GM21717 (cell line): Measurements from ENCODE around the gene FALEC.

Source experiments
- ATAC-seq: cut with Tn5 transposase; IDR thresholded peaks from one replicate; pipeline ENCODE4 v1.9.1; 2021; ENCODE audit warnings: mild to moderate bottlenecking, moderate library complexity; ENCODE audit not compliant: unreplicated experiment

FALEC gene

DNA sequence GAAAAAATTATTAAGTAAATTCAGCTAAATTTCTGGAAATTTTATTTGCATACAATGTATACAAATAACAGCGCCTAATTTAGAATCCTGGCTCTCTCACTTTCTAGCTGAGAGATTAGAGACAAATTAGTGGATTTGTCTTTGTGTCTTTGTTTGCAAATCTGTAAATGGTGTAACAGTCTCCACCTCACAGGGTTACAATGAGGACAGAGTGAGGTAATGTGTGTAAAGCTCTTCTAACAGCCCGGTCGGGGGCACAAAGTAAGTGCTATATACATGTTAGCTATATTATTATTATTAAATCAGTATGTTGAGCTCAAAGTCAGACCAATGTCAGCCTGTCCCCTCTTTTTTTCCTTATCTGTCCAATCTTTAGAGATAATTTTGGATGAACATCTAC lies 28.7 kb downstream of the FALEC start:
- no peak for ATAC-seq

DNA sequence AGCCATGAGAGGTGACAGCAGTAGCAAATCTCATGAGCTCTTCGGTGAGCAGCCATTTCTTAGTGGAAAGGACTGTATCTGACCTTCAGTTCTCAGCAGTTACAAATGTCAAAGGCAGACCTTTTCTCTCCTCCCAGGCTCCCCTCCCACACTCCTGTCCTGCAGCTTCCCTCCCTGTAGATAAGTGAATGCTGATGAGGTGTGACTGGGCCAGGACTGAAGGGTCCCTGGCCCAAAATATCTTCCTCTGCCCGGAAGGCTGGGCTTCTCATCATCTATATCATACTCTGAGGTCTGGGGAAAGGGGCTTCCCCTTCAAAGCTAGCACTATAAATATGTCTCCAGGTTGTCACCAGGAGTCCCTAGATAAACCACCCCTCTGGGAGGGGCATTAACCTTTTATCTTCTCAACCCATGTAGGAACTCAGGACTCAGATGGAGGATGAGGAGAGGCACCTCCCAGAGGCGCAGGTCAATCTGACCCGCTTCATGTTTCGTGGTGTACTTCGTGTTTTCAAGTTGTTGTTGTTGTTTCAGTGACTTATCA lies 30.0 kb downstream of the FALEC start:
- no peak for ATAC-seq

DNA sequence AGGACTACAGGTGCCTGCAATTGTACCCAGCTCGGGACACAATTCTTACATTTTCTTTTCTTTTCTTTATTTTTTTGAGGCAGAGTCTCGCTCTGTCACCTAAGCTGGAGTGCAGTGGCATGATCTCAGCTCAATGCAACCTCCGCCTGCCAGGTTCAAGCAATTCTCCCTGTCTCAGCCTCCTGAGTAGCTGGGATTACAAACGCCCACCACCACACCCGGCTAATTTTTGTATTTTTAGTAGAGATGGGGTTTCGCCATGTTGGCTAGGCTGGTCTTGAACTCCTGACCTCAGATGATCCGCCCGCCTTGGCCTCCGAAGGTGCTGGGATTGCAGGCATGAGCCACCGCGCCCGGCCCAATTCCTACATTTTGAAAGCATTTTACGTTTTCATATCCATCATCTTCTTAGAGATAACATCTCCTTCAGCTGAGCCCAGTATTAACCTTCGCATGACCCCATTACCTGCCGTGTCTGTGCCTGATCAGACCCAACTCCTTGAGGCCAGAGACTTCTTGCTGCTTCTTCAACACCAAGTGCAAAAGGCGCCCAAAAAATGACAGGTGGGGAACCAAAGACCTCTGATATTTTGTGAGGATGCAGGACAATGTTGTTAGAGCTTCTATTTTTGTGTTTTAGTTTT lies 30.9 kb downstream of the FALEC start:
- ATAC-seq = no peak

DNA sequence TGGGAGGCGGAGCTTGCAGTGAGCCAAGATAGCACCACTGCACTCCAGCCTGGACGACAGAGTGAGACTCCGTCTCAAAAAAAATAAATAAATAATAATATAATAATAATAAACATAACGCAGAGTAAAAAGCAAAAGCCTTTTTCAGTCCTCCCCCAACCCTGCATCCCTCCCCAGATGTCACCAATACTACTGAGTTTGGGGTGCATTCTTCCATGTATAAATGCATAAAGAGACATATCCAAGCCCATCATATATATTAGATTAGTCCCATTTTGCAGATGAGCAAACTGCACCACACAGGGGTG lies 32.7 kb downstream of the FALEC start:
- no peak for ATAC-seq

DNA sequence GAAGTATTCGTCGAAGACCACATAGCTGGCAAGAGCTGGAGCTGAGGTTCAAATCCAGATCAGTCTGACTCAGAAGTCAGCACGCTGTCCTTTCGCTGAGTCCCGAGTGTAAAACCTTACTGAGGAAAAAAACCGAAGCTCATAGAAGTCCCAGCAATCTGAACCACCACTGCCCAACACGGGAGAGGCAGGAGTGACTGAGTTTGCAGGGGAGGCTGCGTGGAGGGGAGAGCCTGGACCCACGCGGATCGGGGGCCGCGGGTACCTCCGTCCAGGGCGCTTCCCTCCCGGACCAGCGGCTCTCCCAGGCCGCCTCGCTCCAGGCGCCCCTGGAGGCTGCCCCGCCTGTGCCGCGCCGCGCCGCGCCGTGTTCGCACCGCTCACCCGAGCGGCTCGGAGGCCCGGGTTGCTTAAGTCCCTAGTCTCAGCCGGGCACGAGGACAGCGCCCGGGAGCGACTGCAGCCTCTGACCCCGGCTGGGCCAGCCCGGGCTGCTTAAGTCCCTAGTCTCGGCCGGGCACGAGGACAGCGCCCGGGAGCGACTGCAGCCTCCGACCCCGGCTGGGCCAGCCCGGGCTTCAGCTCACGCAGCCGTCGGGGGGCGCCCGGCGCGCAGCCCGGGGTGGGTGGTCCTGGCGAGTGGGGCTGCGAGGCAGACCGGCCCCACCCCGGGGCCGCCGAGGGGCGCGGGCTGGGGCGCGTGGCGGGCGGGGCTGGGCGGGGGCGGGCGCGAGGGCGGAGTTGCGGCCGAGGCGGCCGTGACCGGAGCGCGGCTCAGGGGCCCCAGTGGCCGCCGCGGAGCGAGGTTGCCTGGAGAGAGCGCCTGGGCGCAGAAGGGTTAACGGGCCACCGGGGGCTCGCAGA lies 33.3 kb downstream of the FALEC start, which contains the start of gene ADAMTSL4:
TSS of gene ADAMTSL4 (plus strand) at position 777 of the 864 bp plus-strand sequence. CDS start 2,881 bp downstream, outside the sequence.
- ATAC-seq = no peak

DNA sequence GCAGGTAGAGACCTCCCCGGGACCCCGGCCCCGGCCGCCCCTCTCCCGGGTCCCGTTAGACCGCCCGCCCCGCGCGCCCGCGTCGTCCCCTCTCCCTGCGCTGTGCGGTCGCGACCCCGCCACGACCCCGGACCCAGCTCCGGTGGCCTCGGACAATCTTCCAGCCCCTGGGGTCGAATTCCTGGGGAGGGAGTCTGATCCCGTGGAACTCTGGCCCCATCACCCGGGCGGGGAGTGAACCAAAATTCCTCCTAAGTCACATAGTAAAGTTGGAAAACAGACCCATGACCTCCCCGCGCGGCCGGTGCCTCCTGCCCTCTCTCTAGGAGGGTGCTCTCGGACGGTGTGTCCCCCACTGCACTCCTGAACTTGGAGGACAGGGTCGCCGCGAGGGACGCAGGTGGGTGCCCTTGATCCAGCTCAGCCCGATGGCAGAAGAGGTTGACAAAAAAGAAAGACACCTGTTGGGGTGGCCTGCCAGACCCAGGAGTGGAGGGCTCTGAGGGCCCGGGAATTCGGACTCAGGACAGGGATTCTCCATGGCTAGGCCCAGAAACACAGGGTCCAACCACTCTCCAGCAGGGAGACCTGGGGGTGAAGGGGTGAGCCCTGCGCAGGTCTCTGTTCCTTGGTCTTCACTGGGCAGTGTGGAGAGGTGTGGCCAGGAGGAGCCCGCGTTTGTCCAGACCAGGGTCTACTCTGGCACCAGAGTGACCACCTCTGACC lies 34.1 kb downstream of the FALEC start:
- ATAC-seq = no peak

DNA sequence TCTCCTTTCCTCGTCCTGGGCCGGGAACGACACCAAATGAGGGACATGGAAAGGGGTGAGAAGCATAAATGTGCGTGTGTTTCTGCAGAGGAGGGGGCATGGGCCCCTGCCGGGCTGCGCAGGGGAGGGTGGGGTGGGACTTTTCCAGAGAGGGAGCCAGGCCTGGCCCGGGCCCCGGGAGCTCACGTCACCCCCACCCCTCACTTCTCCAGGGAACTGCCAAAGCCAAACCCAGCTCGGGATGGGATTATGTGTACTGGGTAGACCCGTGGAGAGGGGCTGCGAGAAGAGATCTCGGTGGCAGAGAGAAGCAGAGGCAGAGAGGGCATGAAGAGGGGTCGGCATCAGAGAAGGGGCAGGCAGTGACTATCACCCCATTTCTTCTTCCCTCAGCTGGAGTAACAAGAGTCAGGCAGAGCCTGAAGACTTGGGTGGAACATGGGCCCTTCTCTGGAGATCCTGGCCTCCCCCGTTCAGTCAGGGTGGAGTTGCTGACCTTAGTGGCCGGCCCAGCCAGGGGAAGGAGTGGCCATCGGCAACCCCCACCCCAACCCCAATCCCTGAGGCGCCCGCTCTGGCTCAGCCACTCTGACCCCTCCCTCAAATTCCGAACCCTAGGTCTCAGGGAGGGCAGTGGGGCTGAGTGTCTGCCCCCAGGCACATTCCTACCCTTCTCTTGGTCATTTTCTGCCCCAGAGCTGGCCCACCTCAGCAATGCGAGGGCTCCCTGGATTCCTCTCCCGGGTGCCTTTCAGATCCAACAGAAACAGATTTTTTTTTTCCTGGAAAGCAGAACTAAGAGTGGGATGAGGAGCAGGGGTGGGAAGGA lies 34.9 kb downstream of the FALEC start:
- no peak for ATAC-seq

DNA sequence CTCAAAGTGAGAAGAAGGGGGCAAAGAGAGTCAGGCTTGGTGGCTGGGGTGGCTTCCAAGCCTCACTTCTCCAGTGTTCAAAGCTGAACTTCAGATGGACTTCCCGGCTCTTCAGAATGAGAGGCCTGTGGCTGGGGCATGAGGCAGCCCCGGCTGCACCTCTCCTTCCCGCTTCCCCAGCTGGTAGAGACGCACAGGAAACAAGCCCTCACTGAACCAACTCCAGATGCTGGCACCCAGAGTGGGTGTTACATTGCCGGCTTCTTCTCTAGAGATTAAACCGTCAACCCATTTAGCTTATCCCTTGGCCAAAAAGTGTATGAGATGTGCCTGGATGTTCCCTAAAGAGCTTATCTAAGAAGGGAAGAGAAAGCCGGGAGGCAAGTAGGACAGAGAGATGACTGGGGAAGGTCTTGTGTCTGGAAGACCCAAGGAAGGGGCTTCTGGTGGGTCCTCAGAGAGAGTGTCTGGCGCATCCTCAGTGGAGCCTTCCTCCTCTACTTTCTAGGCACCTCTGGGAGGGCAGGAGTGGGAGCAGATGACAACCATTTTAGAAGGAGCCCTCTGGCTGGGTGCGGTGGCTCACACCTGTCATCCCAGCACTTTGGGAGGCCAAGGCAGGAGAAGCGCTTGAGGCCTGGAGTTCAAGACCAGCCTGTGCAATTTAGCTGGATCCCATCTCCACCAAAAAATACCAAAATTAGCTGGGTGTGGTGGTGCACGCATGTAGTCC lies 35.7 kb downstream of the FALEC start:
- no peak for ATAC-seq

DNA sequence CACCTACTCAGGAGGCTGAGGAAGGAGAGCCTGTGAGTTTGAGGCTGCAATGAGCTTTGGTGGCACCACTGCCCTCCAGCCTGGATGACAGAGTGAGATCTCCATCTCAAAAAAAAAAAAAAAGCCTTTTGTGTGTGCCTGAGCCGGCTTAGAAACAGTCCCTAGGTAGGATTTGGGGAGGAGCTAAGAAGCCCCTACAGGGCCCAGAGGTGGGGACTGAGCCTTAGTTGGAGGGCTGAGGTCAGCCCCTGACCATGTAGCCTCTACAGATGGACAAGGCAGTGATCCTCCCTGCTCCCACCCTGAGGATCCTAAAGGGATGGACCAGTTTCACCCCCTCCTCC lies 36.2 kb downstream of the FALEC start:
- ATAC-seq = no peak

DNA sequence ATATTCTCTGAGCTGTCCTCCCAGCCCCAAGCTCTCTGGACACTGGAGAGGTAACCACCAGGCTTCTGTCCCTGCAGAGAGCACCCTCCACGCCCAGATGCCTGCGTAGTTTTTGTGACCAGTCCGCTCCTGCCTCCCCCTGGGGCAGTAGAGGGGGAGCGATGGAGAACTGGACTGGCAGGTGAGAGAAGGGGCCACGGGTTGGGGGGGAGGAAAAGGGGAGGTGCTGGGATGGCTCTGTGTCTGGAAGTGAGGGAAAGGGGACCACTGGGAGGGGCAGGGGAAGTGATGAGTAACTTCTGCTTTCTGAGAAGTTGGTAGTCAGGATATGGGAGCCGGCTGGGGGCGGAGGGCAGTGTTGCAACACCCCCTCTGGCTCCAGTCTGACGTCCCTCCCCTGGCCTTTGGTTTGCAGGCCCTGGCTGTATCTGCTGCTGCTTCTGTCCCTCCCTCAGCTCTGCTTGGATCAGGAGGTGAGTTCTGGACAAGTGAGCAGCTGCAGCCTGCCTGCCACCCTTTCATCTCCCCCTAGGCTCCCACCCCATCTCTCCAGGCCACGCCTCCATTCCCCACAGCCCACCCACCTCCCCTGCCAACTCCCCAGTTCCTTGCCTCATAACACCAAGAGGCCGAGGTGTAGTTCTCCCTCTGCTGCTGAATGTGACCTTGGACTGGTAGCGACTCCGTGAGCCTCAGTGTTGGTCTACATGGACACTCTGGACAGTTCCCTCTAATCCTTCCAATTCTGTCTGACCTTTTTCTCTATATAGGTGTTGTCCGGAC lies 36.8 kb downstream of the FALEC start:
- no peak for ATAC-seq

DNA sequence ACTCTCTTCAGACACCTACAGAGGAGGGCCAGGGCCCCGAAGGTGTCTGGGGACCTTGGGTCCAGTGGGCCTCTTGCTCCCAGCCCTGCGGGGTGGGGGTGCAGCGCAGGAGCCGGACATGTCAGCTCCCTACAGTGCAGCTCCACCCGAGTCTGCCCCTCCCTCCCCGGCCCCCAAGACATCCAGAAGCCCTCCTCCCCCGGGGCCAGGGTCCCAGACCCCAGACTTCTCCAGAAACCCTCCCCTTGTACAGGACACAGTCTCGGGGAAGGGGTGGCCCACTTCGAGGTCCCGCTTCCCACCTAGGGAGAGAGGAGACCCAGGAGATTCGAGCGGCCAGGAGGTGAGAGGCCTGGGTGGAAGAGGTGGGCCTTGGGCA lies 37.3 kb downstream of the FALEC start:
- no peak for ATAC-seq

DNA sequence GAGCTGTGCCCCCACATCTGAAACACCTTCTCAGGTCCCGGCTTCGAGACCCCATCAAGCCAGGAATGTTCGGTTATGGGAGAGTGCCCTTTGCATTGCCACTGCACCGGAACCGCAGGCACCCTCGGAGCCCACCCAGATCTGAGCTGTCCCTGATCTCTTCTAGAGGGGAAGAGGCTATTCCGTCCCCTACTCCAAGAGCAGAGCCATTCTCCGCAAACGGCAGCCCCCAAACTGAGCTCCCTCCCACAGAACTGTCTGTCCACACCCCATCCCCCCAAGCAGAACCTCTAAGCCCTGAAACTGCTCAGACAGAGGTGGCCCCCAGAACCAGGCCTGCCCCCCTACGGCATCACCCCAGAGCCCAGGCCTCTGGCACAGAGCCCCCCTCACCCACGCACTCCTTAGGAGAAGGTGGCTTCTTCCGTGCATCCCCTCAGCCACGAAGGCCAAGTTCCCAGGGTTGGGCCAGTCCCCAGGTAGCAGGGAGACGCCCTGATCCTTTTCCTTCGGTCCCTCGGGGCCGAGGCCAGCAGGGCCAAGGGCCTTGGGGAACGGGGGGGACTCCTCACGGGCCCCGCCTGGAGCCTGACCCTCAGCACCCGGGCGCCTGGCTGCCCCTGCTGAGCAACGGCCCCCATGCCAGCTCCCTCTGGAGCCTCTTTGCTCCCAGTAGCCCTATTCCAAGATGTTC lies 38.0 kb downstream of the FALEC start:
- no peak for ATAC-seq

DNA sequence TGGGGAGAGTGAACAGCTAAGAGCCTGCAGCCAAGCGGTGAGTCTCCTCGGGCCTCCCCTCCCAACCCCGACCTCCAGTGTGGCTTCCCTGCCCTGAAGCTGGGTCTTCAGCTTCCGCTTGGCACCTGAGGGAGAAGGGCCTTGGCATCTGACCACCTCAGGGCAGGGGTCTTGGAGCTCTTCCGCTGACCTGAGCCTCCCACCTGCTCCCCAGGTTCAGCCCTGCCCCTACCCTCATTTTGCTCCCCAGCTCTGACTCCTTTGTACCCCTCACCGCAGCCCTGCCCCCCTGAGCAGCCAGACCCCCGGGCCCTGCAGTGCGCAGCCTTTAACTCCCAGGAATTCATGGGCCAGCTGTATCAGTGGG lies 38.5 kb downstream of the FALEC start:
- no peak for ATAC-seq

DNA sequence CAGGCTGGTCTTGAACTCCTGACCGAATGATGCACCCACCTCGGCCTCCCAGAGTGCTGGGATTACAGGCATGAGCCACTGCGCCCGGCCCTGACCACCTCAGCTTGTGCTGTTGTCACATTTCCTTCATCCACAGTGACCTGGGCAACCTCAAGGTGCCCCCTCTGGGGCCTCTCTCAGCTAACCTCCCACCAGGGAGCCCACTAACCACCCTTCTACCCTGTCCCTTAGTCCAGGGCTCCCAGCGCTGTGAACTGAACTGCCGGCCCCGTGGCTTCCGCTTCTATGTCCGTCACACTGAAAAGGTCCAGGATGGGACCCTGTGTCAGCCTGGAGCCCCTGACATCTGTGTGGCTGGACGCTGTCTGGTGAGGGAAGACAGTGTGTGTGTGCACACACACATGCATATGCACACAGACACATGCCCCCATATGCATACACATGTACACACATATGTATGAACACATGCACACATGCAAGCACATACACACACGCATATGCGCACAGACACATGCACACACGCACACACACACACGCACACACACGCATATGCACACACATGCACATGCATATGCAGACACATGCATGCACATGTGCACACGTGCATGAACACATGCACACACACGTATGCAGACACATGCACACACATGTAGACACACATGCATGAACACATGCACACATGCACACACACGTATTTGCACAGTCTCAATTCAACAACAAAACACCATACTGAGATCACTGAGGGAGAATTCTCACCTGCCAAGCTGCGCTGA lies 39.8 kb downstream of the FALEC start:
- no peak for ATAC-seq

DNA sequence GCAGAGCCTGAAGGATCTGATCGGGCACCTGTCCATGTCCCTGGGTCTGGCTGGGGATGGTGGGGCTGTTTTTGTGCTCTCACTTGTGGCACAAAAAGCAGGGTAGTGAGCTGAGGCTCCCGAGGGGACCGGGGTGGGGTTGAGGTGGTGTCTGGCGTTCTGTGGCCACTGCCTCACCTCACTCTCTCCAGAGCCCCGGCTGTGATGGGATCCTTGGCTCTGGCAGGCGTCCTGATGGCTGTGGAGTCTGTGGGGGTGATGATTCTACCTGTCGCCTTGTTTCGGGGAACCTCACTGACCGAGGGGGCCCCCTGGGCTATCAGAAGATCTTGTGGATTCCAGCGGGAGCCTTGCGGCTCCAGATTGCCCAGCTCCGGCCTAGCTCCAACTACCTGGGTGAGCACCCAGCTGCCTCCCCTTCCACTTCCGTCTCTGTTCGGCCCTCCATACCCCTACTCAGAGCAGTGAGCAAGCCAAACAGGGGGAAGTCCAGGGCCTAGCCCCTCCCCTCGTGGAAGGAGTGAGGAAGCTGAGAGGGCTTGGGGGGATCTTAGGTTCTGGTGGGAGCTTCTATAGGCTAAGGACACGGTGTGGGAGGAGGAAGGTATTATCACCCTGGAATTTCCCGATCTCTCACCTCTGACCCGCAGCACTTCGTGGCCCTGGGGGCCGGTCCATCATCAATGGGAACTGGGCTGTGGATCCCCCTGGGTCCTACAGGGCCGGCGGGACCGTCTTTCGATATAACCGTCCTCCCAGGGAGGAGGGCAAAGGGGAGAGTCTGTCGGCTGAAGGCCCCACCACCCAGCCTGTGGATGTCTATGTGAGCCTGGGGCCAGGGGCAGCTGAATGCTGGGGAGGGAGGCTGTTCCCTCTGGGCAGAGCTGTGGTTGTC lies 40.7 kb downstream of the FALEC start:
- ATAC-seq = no peak

DNA sequence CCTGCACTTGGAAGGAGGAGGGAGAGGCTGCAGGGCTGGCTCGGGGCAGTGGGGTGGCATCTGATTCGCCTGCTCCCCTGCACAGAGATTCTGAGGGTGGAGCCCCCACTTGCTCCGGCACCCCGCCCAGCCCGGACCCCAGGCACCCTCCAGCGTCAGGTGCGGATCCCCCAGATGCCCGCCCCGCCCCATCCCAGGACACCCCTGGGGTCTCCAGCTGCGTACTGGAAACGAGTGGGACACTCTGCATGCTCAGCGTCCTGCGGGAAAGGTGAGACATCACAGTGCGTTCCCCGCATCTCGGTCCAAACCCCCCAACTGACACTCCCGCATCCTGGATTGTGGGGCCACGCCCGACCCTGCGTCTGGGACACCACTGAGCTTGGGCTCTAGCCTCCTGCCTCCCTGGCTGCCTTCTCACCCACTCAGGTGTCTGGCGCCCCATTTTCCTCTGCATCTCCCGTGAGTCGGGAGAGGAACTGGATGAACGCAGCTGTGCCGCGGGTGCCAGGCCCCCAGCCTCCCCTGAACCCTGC lies 41.6 kb downstream of the FALEC start:
- no peak for ATAC-seq

DNA sequence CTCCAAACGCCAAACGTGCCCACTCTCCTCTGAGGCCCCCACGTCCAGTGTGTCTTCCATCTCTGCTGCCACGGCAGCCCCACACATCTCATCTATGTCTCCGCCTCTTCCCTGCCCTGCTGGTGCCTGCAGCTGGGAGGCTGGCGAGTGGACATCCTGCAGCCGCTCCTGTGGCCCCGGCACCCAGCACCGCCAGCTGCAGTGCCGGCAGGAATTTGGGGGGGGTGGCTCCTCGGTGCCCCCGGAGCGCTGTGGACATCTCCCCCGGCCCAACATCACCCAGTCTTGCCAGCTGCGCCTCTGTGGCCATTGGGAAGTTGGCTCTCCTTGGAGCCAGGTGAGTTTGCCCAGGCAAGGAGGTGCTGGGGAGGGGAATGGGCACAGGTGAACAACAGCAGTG lies 42.3 kb downstream of the FALEC start:
- ATAC-seq = no peak
